ENCODE measurements around the gene HTT. TPM values are rescaled to one million over a fixed set of nuclear protein-coding genes. Genes with fewer than 3 reads are reported as not detected.

HTT gene
- total RNA-seq, 1 experiment from 2014 or later, result 64.4 TPM

- Histone ChIP-seq H3K23me2 (ENCODE audit: insufficient read length, low read depth, low read length, poor library complexity, severe bottlenecking) (no peaks in the 10 kb centered on the region), H2BK20ac (ENCODE audit: low read depth, low read length, poor library complexity, severe bottlenecking) (no peak overlapping the region), H3K4ac (ENCODE audit: low read depth, low read length) (no peak overlapping the region), H4K5ac (ENCODE audit: insufficient read length, low read depth, low read length) (no peak overlapping the region), H3K4me1 (ENCODE audit: insufficient read depth, low read length) (no peaks in the 10 kb centered on the region), H3K27ac (ENCODE audit: insufficient read length, low read depth, low read length) (no peak overlapping the region), H3K23ac (ENCODE audit: insufficient read length, low read depth, low read length) (no peak overlapping the region), H3K27me3 (ENCODE audit: insufficient read depth, low read length) (no peaks in the 10 kb centered on the region), H4K20me1 (ENCODE audit: control insufficient read depth, insufficient read depth, insufficient read length) (no peaks in the 10 kb centered on the region), H2BK5ac (ENCODE audit: insufficient read length, low read length) (no peak overlapping the region), H3K9ac (ENCODE audit: extremely low read depth, insufficient read length, low read length) (no peak overlapping the region), H3K79me1 (ENCODE audit: insufficient read depth, low read depth, low read length, poor library complexity, severe bottlenecking) (no peaks in the 10 kb centered on the region), H3K4me2 (ENCODE audit: insufficient read depth, insufficient read length, low read length) (no peak overlapping the region), H3K9me3 (ENCODE audit: control insufficient read depth, low read depth, low read length) (no peaks in the 10 kb centered on the region), H2BK15ac (ENCODE audit: low read depth, low read length) (no peak overlapping the region), H3K79me2 (ENCODE audit: insufficient read depth, low read length) (no peaks in the 10 kb centered on the region), H3K14ac (ENCODE audit: insufficient read depth, low read length) (no peak overlapping the region), H3K18ac (ENCODE audit: insufficient read length, low read depth, low read length) (no peak overlapping the region), H2BK120ac (ENCODE audit: low read depth, low read length, poor library complexity, severe bottlenecking) (no peak overlapping the region), H3T11ph (ENCODE audit: low read length) (no peak overlapping the region), H4K8ac (replicated peaks; ENCODE audit: insufficient read length, low read depth, low read length) (no peak overlapping the region), H2AFZ (ENCODE audit: low read length) (no peak overlapping the region), H2BK12ac (ENCODE audit: insufficient read length, low read depth, low read length) (no peak overlapping the region), H3K56ac (ENCODE audit: insufficient read length, low read depth, low read length) (no peak overlapping the region), H2AK5ac (ENCODE audit: insufficient read length, low read length) (no peak overlapping the region), H4K91ac (ENCODE audit: insufficient read length, low read depth, low read length) (no peak overlapping the region)
- H3K4me3 Mint-ChIP-seq, result no peak overlapping the region
- no peak overlapping the region for H3K27ac Mint-ChIP-seq
- H3K27me3 Mint-ChIP-seq (ENCODE audit: low read depth), result no peaks in the 10 kb centered on the region
- H3K9me3 Mint-ChIP-seq, result no peaks in the 10 kb centered on the region
- TF ChIP-seq CTCF (conservative IDR thresholded peaks at IDR 0.05), result no peak
- H3K36me3 Mint-ChIP-seq (ENCODE audit: insufficient read depth in 1 of 3, low read depth in 3 of 3), result peaks cover 30 to 86% (median 82%) of the 10 kb centered on the region in 3 experiments; a peak in 6 of 7 replicates
- no peaks in the 10 kb centered on the region for H3K4me1 Mint-ChIP-seq
- WGBS (ENCODE audit: extremely low coverage, insufficient read length, low lambda C conversion rate), result no CpG with 5 or more reads among the region's 12 CpGs
- DNase-seq, result no peak
Measured at GRCh38 chr4:3212391-3213105, 138.1 kb downstream of the HTT start.
